Measurements from ENCODE around the gene GORAB.

- TF ChIP-seq REST (IDR thresholded peaks at IDR 0.05; ENCODE audit: low read depth, low read length): no peak
- TF ChIP-seq POLR2AphosphoS5 (IDR thresholded peaks at IDR 0.05; ENCODE audit: low read depth, low read length): no peak
- no peak for TF ChIP-seq CTCF (IDR thresholded peaks at IDR 0.05)
- TF ChIP-seq TEAD4 (IDR thresholded peaks at IDR 0.05; ENCODE audit: borderline replicate concordance, insufficient read depth): no peak
- no peak for TF ChIP-seq SIN3A (IDR thresholded peaks at IDR 0.05; ENCODE audit: borderline replicate concordance, low read depth, low read length)
- TF ChIP-seq TAF1 (IDR thresholded peaks at IDR 0.05; ENCODE audit: borderline replicate concordance, low read depth, low read length): no peak
Observed at GRCh38 chr1:170487503-170487902, 44.5 kb upstream of the GORAB start.
